ENCODE data around the gene BORA. TPM values are rescaled to one million over a fixed set of nuclear protein-coding genes. Genes with fewer than 3 reads are reported as not detected.
A peak's percentile ranks its signal among the peaks of the same experiment; 100 is the strongest.
"Not testable (repeated sequence)": the region's sequence is repeated elsewhere in the genome, so short reads cannot be mapped to it uniquely, and the experiment has no call there.

The BORA gene
- total RNA-seq, 4 donors from 2014 or later: 1.1 to 6.0 (median 2.9) TPM

- WGBS, 2 donors: 53 to 58% methylated on average over 3 of the region's 3 CpGs
These were observed 10.9 kb upstream of the BORA start for GRCh38 chr13:72716776-72717175.

GRCh38 chr13:72726185-72726584 is 1.5 kb upstream of the BORA start:
- 90 to 91% methylated on average over 15 of the region's 15 CpGs for WGBS, 2 donors
- intact Hi-C loops (cut with DNase I; ENCODE audit: low total_unique reads); DNase-seq (ENCODE audit: low spot score in 2 of 2); H3K4me3 ChIP-seq (ENCODE audit: low read depth, poor library complexity, severe bottlenecking): not testable (repeated sequence)

More at GRCh38 chr13:72716776-72717175, 10.9 kb upstream of the BORA start:
- H3K4me3 ChIP-seq (ENCODE audit: low read depth, poor library complexity, severe bottlenecking): no peak overlapping the region
- TF ChIP-seq POLR2A (IDR thresholded peaks at IDR 0.05) (no peak), CTCF (IDR thresholded peaks at IDR 0.05) (no peak)
- intact Hi-C loops (cut with DNase I; ENCODE audit: low total_unique reads): no loop called here
- DNase-seq (ENCODE audit: low spot score in 2 of 2): no peak

- intact Hi-C loops (cut with DNase I; ENCODE audit: low total_unique reads): no loop called here
- peak overlapping the region; percentile 98 for H3K4me3 ChIP-seq (ENCODE audit: low read depth, poor library complexity, severe bottlenecking)
- DNase-seq (ENCODE audit: low spot score in 2 of 2): peak; percentile 31 to 88
- 1 to 2% methylated on average over 31 to 38 of the region's 49 CpGs for WGBS, 2 donors
- TF ChIP-seq POLR2A (IDR thresholded peaks at IDR 0.05) (no peak), CTCF (IDR thresholded peaks at IDR 0.05) (no peak)
These were observed 852 bp upstream of the BORA start for GRCh38 chr13:72726726-72727416.

GRCh38 chr13:72728290-72728605 is 525 bp downstream of the BORA start:
- intact Hi-C loops (cut with DNase I; ENCODE audit: low total_unique reads): no loop called here
- 0 to 8% methylated on average over 3 of the region's 3 CpGs for WGBS, 2 donors
- TF ChIP-seq CTCF (IDR thresholded peaks at IDR 0.05): no peak
- TF ChIP-seq POLR2A (IDR thresholded peaks at IDR 0.05): no peak
- peak overlapping the region; percentile 44 for H3K4me3 ChIP-seq (ENCODE audit: low read depth, poor library complexity, severe bottlenecking)
- DNase-seq (ENCODE audit: low spot score in 2 of 2): no peak

- no peak overlapping the region for H3K4me3 ChIP-seq (ENCODE audit: low read depth, poor library complexity, severe bottlenecking)
- intact Hi-C loops (cut with DNase I; ENCODE audit: low total_unique reads): no loop called here
- 95 to 96% methylated on average over 3 of the region's 3 CpGs for WGBS, 2 donors
- DNase-seq (ENCODE audit: low spot score in 2 of 2): no peak
- TF ChIP-seq POLR2A (IDR thresholded peaks at IDR 0.05) (no peak), CTCF (IDR thresholded peaks at IDR 0.05) (no peak)
These were observed 9.3 kb downstream of the BORA start for GRCh38 chr13:72737033-72737432.

- DNase-seq (ENCODE audit: low spot score in 2 of 2): no peak
- H3K4me3 ChIP-seq (ENCODE audit: low read depth, poor library complexity, severe bottlenecking): no peak overlapping the region
- 87 to 88% methylated on average over 1 of the region's 1 CpG for WGBS, 2 donors
These were observed 12.3 kb downstream of the BORA start for GRCh38 chr13:72740015-72740414.

More at GRCh38 chr13:72740015-72740414, 12.3 kb downstream of the BORA start:
- TF ChIP-seq CTCF (IDR thresholded peaks at IDR 0.05): no peak
- no peak for TF ChIP-seq POLR2A (IDR thresholded peaks at IDR 0.05)
- intact Hi-C loops (cut with DNase I; ENCODE audit: low total_unique reads): no loop called here

Data from lower leg skin (tissue), 4 donors.